Ectodermal cell (in vitro differentiated cells): ENCODE data around the gene MAP1LC3B2. TPM values are rescaled to one million over a fixed set of nuclear protein-coding genes. Genes with fewer than 3 reads are reported as not detected.

Experiments used
- H3K27ac ChIP-seq: 2 replicates; pipeline ENCODE4 v1.7.0; 2013; ENCODE audit warnings: mild to moderate bottlenecking, low read depth, low read length; ENCODE audit not compliant: insufficient read depth, poor library complexity, severe bottlenecking
- H3K27me3 ChIP-seq: 2 replicates; pipeline ENCODE4 v1.7.0; 2013; ENCODE audit warnings: mild to moderate bottlenecking, low read length; ENCODE audit not compliant: insufficient read depth, control insufficient read depth, poor library complexity, severe bottlenecking
- H3K36me3 ChIP-seq: one replicate; pipeline ENCODE4 v1.7.0; 2013; ENCODE audit warnings: low read length; ENCODE audit not compliant: control insufficient read depth, insufficient read depth
- H3K4me1 ChIP-seq: one replicate; pipeline ENCODE4 v1.7.0; 2013; ENCODE audit warnings: low read length; ENCODE audit not compliant: control insufficient read depth, insufficient read depth
- H3K4me3 ChIP-seq: 2 replicates; pipeline ENCODE4 v1.7.0; 2013; ENCODE audit warnings: low read depth, low read length, control low read depth; ENCODE audit not compliant: insufficient read depth
- H3K9me3 ChIP-seq: 2 replicates; pipeline ENCODE4 v1.7.0; 2013; ENCODE audit warnings: mild to moderate bottlenecking, low read length, moderate library complexity; ENCODE audit not compliant: control insufficient read depth
- WGBS, 2 experiments: methylation state at CpG; one replicate each; pipeline ENCODE4 v1.1.7; 2013; ENCODE audit warnings: missing lambda C conversion rate in 2 of 2; 5-methylcytosine and 5-hydroxymethylcytosine counted together
- polyA plus RNA-seq, 4 experiments: library from polyadenylated mRNA; stranded (reverse); fragments of 50-300 nt; gene quantifications; one replicate each; pipeline ENCODE4 v1.2.3, GENCODE V29; 2013

The MAP1LC3B2 gene
- polyA plus RNA-seq (2013, experiment 1 of 4) = 4.1 TPM
- polyA plus RNA-seq (2013, experiment 2 of 4) = 5.0 TPM
- 2.9 TPM for polyA plus RNA-seq (2013, experiment 3 of 4)
- 5.8 TPM for polyA plus RNA-seq (2013, experiment 4 of 4)

GRCh38 chr12:116559162-116559935, at the start of gene MAP1LC3B2:
MAP1LC3B2 (plus strand) TSS chr12:116559381; CDS start chr12:116575943, 16,562 bp downstream.
- Histone ChIP-seq H3K27ac (no peak within 1 kb of the TSS), H3K9me3 (no peaks in the 10 kb centered on the region), H3K4me3 (no peak within 1 kb of the TSS), H3K27me3 (no peaks in the 10 kb centered on the region), H3K4me1 (peaks cover 12% of the 10 kb centered on the region), H3K36me3 (no peaks in the 10 kb centered on the region)
- WGBS, 2 experiments = 53 to 54% methylated on average over 19 of the region's 19 CpGs

DNA sequence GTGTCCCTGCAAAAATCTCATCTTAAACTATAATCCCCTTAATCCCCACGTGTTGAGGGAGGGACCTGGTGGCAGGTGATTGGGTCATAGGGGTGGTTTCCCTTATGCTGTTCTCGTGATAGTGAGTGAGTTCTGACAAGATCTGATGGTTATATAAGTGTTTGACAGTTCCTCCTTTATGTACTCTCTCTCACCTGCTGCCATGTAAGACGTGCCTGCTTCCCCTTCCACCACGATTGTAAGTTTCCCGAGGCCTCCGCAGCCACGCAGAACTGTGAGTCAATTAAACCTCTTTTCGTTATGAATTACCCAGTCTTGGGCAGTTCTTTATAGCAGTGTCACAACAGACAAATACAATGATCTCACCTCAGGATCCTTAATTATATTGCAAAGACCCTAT, 45.2 kb upstream of the MAP1LC3B2 start:
- H3K4me1 ChIP-seq = no peaks in the 10 kb centered on the region
- WGBS, 2 experiments = 94 to 96% methylated on average over 7 to 8 of the region's 8 CpGs
- no peak overlapping the region for H3K4me3 ChIP-seq
- H3K9me3 ChIP-seq = no peaks in the 10 kb centered on the region
- peaks cover under 1% of the 10 kb centered on the region for H3K27me3 ChIP-seq
- no peaks in the 10 kb centered on the region for H3K36me3 ChIP-seq
- H3K27ac ChIP-seq = no peak overlapping the region

DNA sequence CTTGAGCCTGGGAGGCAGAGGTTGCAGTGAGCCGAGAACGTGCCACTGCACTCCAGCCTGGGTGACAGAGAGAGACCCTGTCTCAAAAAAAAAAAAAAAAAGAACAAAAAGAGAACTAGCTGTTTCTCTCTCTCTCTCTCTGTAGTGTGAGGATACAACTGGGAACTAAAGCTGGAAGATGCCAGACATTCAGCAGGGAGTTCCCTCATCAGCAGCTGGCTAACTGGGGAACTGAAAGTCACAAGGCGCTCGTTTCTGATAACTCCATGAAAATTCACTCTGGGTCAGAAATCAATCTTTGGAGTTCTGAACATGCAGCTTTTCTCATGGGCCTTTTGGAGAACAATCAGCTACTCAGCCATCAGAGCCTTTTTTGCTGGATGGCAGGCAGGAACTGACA, 43.5 kb upstream of the MAP1LC3B2 start:
- H3K27ac ChIP-seq = no peak overlapping the region
- peaks cover 2% of the 10 kb centered on the region for H3K4me1 ChIP-seq
- no peak overlapping the region for H3K4me3 ChIP-seq
- H3K36me3 ChIP-seq = no peaks in the 10 kb centered on the region
- WGBS, 2 experiments = 93 to 98% methylated on average over 4 of the region's 4 CpGs
- no peaks in the 10 kb centered on the region for H3K9me3 ChIP-seq
- no peaks in the 10 kb centered on the region for H3K27me3 ChIP-seq

DNA sequence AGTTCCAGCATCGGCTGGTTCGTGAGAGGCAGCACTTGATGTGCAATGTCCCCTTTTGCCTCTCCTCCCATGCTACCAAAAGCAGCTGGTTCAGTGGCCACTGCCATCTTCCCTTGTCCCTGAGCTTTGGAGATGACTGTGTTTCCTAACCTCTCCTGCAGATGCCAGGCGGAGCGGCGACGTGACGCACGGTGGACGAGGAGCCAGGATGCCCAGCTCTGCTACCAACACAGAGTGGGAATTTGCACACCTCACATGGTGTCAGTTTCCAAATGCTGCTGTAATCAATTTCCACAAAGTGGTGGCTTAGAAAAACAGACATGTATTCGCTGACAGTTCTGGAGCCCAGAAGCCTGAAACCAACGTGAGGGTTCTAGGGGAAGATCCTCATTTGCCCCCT, 42.5 kb upstream of the MAP1LC3B2 start:
- 94 to 95% methylated on average over 11 of the region's 11 CpGs for WGBS, 2 experiments
- H3K27ac ChIP-seq = no peak overlapping the region
- H3K27me3 ChIP-seq = no peaks in the 10 kb centered on the region
- no peak overlapping the region for H3K4me3 ChIP-seq
- H3K36me3 ChIP-seq = no peaks in the 10 kb centered on the region
- H3K9me3 ChIP-seq = no peaks in the 10 kb centered on the region
- H3K4me1 ChIP-seq = peaks cover 11% of the 10 kb centered on the region

GRCh38 chr12:116517431-116518045, 41.6 kb upstream of the MAP1LC3B2 start:
- H3K9me3 ChIP-seq = no peaks in the 10 kb centered on the region
- H3K4me1 ChIP-seq = peaks cover 11% of the 10 kb centered on the region
- no peak overlapping the region for H3K4me3 ChIP-seq
- no peaks in the 10 kb centered on the region for H3K36me3 ChIP-seq
- no peaks in the 10 kb centered on the region for H3K27me3 ChIP-seq
- no peak overlapping the region for H3K27ac ChIP-seq
- 65 to 72% methylated on average over 4 of the region's 4 CpGs for WGBS, 2 experiments

DNA sequence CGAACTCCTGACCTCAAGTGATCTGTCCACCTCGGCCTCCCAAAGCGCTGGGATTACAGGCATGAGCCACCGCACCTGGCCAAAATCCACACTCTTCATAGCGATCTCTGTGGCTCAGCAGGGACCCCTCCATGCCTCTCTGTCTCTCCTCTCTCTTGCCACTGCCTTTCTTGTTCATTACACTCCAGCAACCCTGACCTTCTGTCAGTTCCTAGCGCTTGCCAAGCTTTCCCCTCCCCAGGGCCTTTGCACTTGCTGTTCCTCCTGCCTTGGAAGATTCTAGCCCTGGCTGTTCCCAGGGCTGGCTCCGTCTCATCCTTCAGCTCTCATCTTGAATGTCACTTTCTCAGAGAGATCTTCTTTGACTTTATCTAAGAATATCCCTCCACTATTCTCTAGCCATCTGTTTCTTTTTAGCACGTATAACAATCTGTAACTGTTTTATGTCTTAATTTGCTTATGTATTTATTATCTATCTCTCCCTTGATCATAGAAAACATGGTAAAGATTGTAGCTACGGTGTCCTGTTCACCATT, 38.9 kb upstream of the MAP1LC3B2 start:
- H3K9me3 ChIP-seq = no peaks in the 10 kb centered on the region
- H3K27me3 ChIP-seq = peaks cover 3% of the 10 kb centered on the region
- H3K4me1 ChIP-seq = peaks cover 19% of the 10 kb centered on the region
- 93 to 95% methylated on average over 8 to 9 of the region's 9 CpGs for WGBS, 2 experiments
- no peaks in the 10 kb centered on the region for H3K36me3 ChIP-seq
- H3K4me3 ChIP-seq = no peak overlapping the region
- H3K27ac ChIP-seq = no peak overlapping the region

DNA sequence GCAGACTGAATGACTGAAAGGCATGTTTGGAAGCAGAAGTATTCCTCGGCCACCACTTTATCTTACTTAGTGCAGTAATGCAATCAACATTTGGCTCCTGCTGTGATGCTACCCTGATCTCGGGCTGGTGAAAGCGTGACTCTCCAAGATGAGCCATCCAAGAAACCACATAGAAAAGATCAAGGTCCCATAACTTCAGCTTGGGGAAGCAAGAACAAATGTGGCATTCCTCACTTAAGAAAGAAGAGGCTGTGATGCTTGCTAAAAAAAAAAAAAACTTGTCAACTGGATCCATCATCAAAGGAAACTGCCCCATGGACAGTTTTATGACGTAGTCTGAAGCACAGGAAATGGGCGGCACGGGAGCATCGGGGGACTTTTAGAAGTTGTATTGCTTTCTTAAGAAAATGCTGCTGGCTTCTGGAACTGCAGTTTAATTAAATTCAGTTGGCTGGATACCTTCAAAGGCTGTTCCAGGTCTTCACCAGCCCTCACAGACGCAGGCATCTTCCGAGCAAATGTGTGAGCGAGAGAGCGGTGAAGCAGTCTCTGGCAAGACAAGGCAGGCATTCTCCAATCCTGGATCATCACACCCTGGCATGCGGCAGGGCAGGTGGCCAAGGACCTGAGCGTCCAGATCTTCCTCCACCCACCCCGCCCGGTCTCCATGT, 38.2 kb upstream of the MAP1LC3B2 start:
- Histone ChIP-seq H3K27ac (no peak overlapping the region), H3K9me3 (no peaks in the 10 kb centered on the region), H3K36me3 (no peaks in the 10 kb centered on the region), H3K4me3 (no peak overlapping the region), H3K27me3 (peaks cover 3% of the 10 kb centered on the region), H3K4me1 (peaks cover 21% of the 10 kb centered on the region)
- WGBS, 2 experiments = 79 to 80% methylated on average over 15 of the region's 15 CpGs

- H3K27me3 ChIP-seq = peaks cover 3% of the 10 kb centered on the region
- 95% methylated on average over 10 of the region's 10 CpGs for WGBS, 2 experiments
These were observed 34.9 kb upstream of the MAP1LC3B2 start for GRCh38 chr12:116524311-116524710.

GRCh38 chr12:116524964-116525379, 34.2 kb upstream of the MAP1LC3B2 start:
- H3K4me3 ChIP-seq = no peak overlapping the region
- H3K27ac ChIP-seq = no peak overlapping the region
- no peaks in the 10 kb centered on the region for H3K36me3 ChIP-seq
- no peaks in the 10 kb centered on the region for H3K9me3 ChIP-seq
- 13 to 14% methylated on average over 4 of the region's 4 CpGs for WGBS, 2 experiments
- peaks cover 27% of the 10 kb centered on the region for H3K4me1 ChIP-seq
- peaks cover 3% of the 10 kb centered on the region for H3K27me3 ChIP-seq

More at GRCh38 chr12:116524311-116524710, 34.9 kb upstream of the MAP1LC3B2 start:
- Histone ChIP-seq H3K36me3 (no peaks in the 10 kb centered on the region), H3K9me3 (no peaks in the 10 kb centered on the region), H3K4me1 (peaks cover 27% of the 10 kb centered on the region), H3K4me3 (no peak overlapping the region), H3K27ac (no peak overlapping the region)
